Fibroblast of lung (primary cell): ENCODE data around the gene PRSS33. TPM values are rescaled to one million over a fixed set of nuclear protein-coding genes. Genes with fewer than 3 reads are reported as not detected.
A peak's percentile ranks its signal among the peaks of the same experiment; 100 is the strongest.

Experiments used
- DNase-seq, 2 donors: peaks; one replicate each; pipeline versions ENCODE4 v3.0.0 to v3.0.0-alpha.2; 2010; ENCODE audit warnings: low read depth in 2 of 2
- H2AFZ ChIP-seq: 2 replicates; pipeline ENCODE4 v1.5.1; 2012; ENCODE audit warnings: low read length, control low read depth, inconsistent platforms
- H3K27ac ChIP-seq: 2 replicates; pipeline ENCODE4 v1.5.1; 2011; ENCODE audit warnings: low read length, control low read depth; ENCODE audit not compliant: insufficient read depth
- H3K27me3 ChIP-seq: 2 replicates; pipeline ENCODE4 v1.5.1; 2011; ENCODE audit warnings: mild to moderate bottlenecking, low read length; ENCODE audit not compliant: control insufficient read depth, insufficient read depth
- H3K36me3 ChIP-seq: 2 replicates; pipeline ENCODE4 v1.5.1; 2011; ENCODE audit warnings: low read length; ENCODE audit not compliant: control insufficient read depth, insufficient read depth
- H3K4me1 ChIP-seq: 2 replicates; pipeline ENCODE4 v1.5.1; 2011; ENCODE audit warnings: low read length; ENCODE audit not compliant: control insufficient read depth, insufficient read depth; ENCODE audit errors: extremely low read depth
- H3K4me2 ChIP-seq: 2 replicates; pipeline ENCODE4 v1.5.1; 2011; ENCODE audit warnings: low read length, control low read depth; ENCODE audit not compliant: insufficient read depth; ENCODE audit errors: extremely low read depth
- H3K4me3 ChIP-seq, 4 experiments: fragments of 200-600 bp in 1 of 4; sonication (generic) in 1 of 4; replicated peaks in 1 of 4; 2 replicates each; pipeline ENCODE4 v1.5.1; 2011 to 2016; ENCODE audit warnings: low read length in 4 of 4, low read depth in 3 of 4, mild to moderate bottlenecking in 3 of 4, control low read depth in 2 of 4, inconsistent platforms in 1 of 4, mixed read lengths in 1 of 4; ENCODE audit not compliant: insufficient read depth in 1 of 4; ENCODE audit errors: control extremely low read depth in 1 of 4
- H3K79me2 ChIP-seq: 2 replicates; pipeline ENCODE4 v1.5.1; 2012; ENCODE audit warnings: mild to moderate bottlenecking, low read length, inconsistent platforms; ENCODE audit not compliant: control insufficient read depth, insufficient read depth
- H3K9ac ChIP-seq: 2 replicates; pipeline ENCODE4 v1.5.1; 2011; ENCODE audit warnings: mild to moderate bottlenecking, low read length, control low read depth; ENCODE audit not compliant: insufficient read depth
- H3K9me3 ChIP-seq: 2 replicates; pipeline ENCODE4 v1.5.1; 2012; ENCODE audit warnings: low read depth, low read length; ENCODE audit not compliant: control insufficient read depth, insufficient read depth
- H4K20me1 ChIP-seq: 2 replicates; pipeline ENCODE4 v1.5.1; 2011; ENCODE audit warnings: low read length; ENCODE audit not compliant: control insufficient read depth, insufficient read depth; ENCODE audit errors: extremely low read depth
- CTCF ChIP-seq, 2 donors: IDR thresholded peaks in 1 of 2; conservative IDR thresholded peaks in 1 of 2; 1 replicate in 1 of 2; 2 replicates in 1 of 2; pipeline ENCODE4 v1.5.1; 2011 to 2012; ENCODE audit warnings: low read length in 2 of 2, control low read depth in 1 of 2, inconsistent platforms in 1 of 2, low read depth in 1 of 2, mild to moderate bottlenecking in 1 of 2
- EZH2 ChIP-seq: IDR thresholded peaks from 2 replicates; pipeline ENCODE4 v1.5.1; 2012; ENCODE audit warnings: low read length, control low read depth, mild to moderate bottlenecking; ENCODE audit errors: missing control alignments
- polyA plus RNA-seq, 2 donors: library from polyadenylated mRNA; depleted of rRNA in 1 of 2; stranded (reverse) in 1 of 2; unstranded in 1 of 2; fragments of >200 nt; gene quantifications; 2 replicates each; pipeline ENCODE4 v1.2.1, GENCODE V29; 2011 to 2012; ENCODE audit warnings: missing spikeins in 1 of 2
- total RNA-seq: library from RNA; depleted of rRNA; stranded (reverse); fragments of >200 nt; gene quantifications from 2 replicates; pipeline ENCODE4 v1.2.1, GENCODE V29; 2014

PRSS33 gene
- total and polyA plus RNA-seq, 2 donors (not counting 1 experiment from before 2014, with no cell fraction given) = not detected

- no peaks in the 10 kb centered on the region for H3K27me3 ChIP-seq
- peaks cover 10% of the 10 kb centered on the region for H3K4me1 ChIP-seq
- H3K9ac ChIP-seq = peak overlapping the region; percentile 84
- no peak for DNase-seq
- no peaks in the 10 kb centered on the region for H3K9me3 ChIP-seq
- no peaks in the 10 kb centered on the region for H4K20me1 ChIP-seq
- H3K27ac ChIP-seq = peak overlapping the region; percentile 89
- peaks cover 50% of the 10 kb centered on the region for H3K79me2 ChIP-seq
- H3K4me3 ChIP-seq = peak overlapping the region; percentile 68 to 90 (median 88)
- TF ChIP-seq CTCF (conservative IDR thresholded peaks at IDR 0.05 in 1 of 2, IDR thresholded peaks at IDR 0.05 in 1 of 2; ENCODE audit: low read depth in 1 of 2, low read length in 2 of 2) = no peak
- TF ChIP-seq EZH2 = no peak
- H3K36me3 ChIP-seq = peaks cover 10% of the 10 kb centered on the region
- no peak overlapping the region for H2AFZ ChIP-seq
- peak overlapping the region; percentile 96 for H3K4me2 ChIP-seq
These were observed 10.7 kb downstream of the PRSS33 start for GRCh38 chr16:2776500-2777139.

GRCh38 chr16:2775765-2776499 lies 11.4 kb downstream of the PRSS33 start:
- Histone ChIP-seq H3K9ac (peak overlapping the region; percentile 84), H4K20me1 (no peaks in the 10 kb centered on the region), H3K4me1 (peaks cover 10% of the 10 kb centered on the region), H3K27me3 (no peaks in the 10 kb centered on the region), H3K4me3 (peak overlapping the region; percentile 68 to 90 (median 88)), H2AFZ (no peak overlapping the region), H3K27ac (peak overlapping the region; percentile 89), H3K4me2 (peak overlapping the region; percentile 96), H3K79me2 (peaks cover 50% of the 10 kb centered on the region), H3K9me3 (no peaks in the 10 kb centered on the region), H3K36me3 (peaks cover 10% of the 10 kb centered on the region)
- TF ChIP-seq EZH2 = no peak
- no peak for TF ChIP-seq CTCF (conservative IDR thresholded peaks at IDR 0.05 in 1 of 2, IDR thresholded peaks at IDR 0.05 in 1 of 2; ENCODE audit: low read depth in 1 of 2, low read length in 2 of 2)
- no peak for DNase-seq

DNA sequence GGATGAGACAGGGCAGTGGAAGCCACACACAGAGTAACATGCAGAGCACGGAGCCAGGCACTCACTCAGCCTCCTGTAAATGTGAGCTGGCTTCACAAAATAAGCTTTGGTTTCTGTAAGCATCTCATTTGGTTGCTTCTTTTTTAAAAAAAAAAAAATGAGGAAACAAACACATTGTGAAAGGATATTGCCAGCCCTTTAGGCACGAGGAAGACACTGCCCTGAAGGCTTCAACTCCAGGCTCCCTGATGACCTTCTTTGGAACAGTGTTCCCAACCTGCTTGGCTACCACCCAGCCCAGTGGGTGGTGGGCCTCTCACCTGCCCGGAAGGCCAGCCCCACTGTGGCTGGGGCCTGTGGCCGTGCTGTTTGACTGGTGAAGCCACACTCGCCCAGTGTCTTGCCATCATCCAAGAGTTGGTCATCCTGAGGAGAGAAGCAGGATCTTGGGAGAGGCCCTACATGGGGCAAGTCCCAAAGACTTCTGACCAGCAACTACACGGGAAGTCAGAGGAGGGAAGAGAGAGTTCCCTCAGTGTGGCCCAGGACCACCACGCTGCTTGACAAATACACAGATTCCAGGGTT lies 12.1 kb downstream of the PRSS33 start:
- Histone ChIP-seq H3K36me3 (peaks cover 15% of the 10 kb centered on the region), H3K4me2 (no peak overlapping the region), H3K79me2 (peaks cover 52% of the 10 kb centered on the region), H3K27me3 (no peaks in the 10 kb centered on the region), H3K9ac (no peak overlapping the region), H3K4me3 (peak overlapping the region in 2 of 4 experiments; percentile 68 to 89), H3K9me3 (no peaks in the 10 kb centered on the region), H3K4me1 (peaks cover 10% of the 10 kb centered on the region), H3K27ac (no peak overlapping the region), H4K20me1 (no peaks in the 10 kb centered on the region), H2AFZ (no peak overlapping the region)
- TF ChIP-seq CTCF (conservative IDR thresholded peaks at IDR 0.05 in 1 of 2, IDR thresholded peaks at IDR 0.05 in 1 of 2; ENCODE audit: low read depth in 1 of 2, low read length in 2 of 2) (no peak), EZH2 (no peak)
- DNase-seq = no peak
